Neural cell (in vitro differentiated cells): Measurements from ENCODE around the gene CES2. TPM values are rescaled to one million over a fixed set of nuclear protein-coding genes. Genes with fewer than 3 reads are reported as not detected.

Experiments
- H2AFZ ChIP-seq: fragments of 200-600, 300-800 bp; sonication (generic), shearing (Covaris generic); 2 replicates; pipeline ENCODE4 v1.6.0; 2014; ENCODE audit warnings: low read depth, mild to moderate bottlenecking, antibody characterized with exemption, low read length, moderate library complexity
- H3F3A ChIP-seq: fragments of 200-600 bp; shearing (Covaris generic); 2 replicates; pipeline ENCODE4 v1.6.1; 2016; ENCODE audit warnings: mild to moderate bottlenecking, moderate library complexity, mixed read lengths, antibody characterized with exemption, low read length; ENCODE audit not compliant: insufficient read depth, poor library complexity, severe bottlenecking
- H3K27ac ChIP-seq: fragments of 200-600, 300-800 bp; sonication (generic), shearing (Covaris generic); 2 replicates; pipeline ENCODE4 v1.5.1; 2014; ENCODE audit warnings: mild to moderate bottlenecking, low read length, moderate library complexity
- H3K27me3 ChIP-seq: fragments of 300-800, 200-600 bp; sonication (generic), shearing (Covaris generic); 2 replicates; pipeline ENCODE4 v1.6.0; 2014; ENCODE audit warnings: mild to moderate bottlenecking, low read depth, low read length, moderate library complexity; ENCODE audit not compliant: insufficient read depth
- H3K36me3 ChIP-seq: fragments of 300-800, 200-600 bp; sonication (generic), shearing (Covaris generic); 2 replicates; pipeline ENCODE4 v1.5.1; 2014; ENCODE audit warnings: mild to moderate bottlenecking, antibody characterized with exemption, low read length, moderate library complexity; ENCODE audit not compliant: insufficient read depth
- H3K4me2 ChIP-seq: fragments of 300-800, 200-600 bp; sonication (generic), shearing (Covaris generic); 2 replicates; pipeline ENCODE4 v1.6.0; 2014; ENCODE audit warnings: mild to moderate bottlenecking, low read length
- H3K4me3 ChIP-seq: fragments of 300-800, 200-600 bp; sonication (generic), shearing (Covaris generic); 2 replicates; pipeline ENCODE4 v1.5.1; 2014; ENCODE audit warnings: mild to moderate bottlenecking, low read length, moderate library complexity
- H3K79me2 ChIP-seq: fragments of 200-600 bp; shearing (Covaris generic); replicated peaks from 2 replicates; pipeline ENCODE4 v1.6.0; 2014; ENCODE audit warnings: mild to moderate bottlenecking, low read length, moderate library complexity; ENCODE audit not compliant: insufficient read depth
- H3K9ac ChIP-seq: fragments of 300-800, 200-600 bp; sonication (generic), shearing (Covaris generic); 2 replicates; pipeline ENCODE4 v1.6.1; 2016; ENCODE audit warnings: mild to moderate bottlenecking, low read length, mixed read lengths
- H3K9me2 ChIP-seq: fragments of 200-600 bp; shearing (Covaris generic); 2 replicates; pipeline ENCODE4 v1.6.1; 2016; ENCODE audit warnings: mild to moderate bottlenecking, low read length, mixed read lengths; ENCODE audit not compliant: insufficient read depth
- H3K9me3 ChIP-seq: fragments of 200-600, 300-800 bp; sonication (generic), shearing (Covaris generic); 2 replicates; pipeline ENCODE4 v1.6.1; 2016; ENCODE audit warnings: mild to moderate bottlenecking, mixed run types, low read length, moderate library complexity, mixed read lengths
- H4K20me1 ChIP-seq: fragments of 200-600 bp; shearing (Covaris generic); 2 replicates; pipeline ENCODE4 v1.6.1; 2016; ENCODE audit warnings: mild to moderate bottlenecking, mixed run types; ENCODE audit not compliant: insufficient read depth
- CTCF ChIP-seq: fragments of 450-650 bp; IDR thresholded peaks from 2 replicates; pipeline ENCODE4 v1.5.1; 2014; ENCODE audit warnings: antibody characterized with exemption, mild to moderate bottlenecking, moderate library complexity; ENCODE audit not compliant: poor library complexity, severe bottlenecking
- EP300 ChIP-seq: fragments of 450-650 bp; conservative IDR thresholded peaks from 2 replicates; pipeline ENCODE4 v1.6.1; 2014; ENCODE audit warnings: antibody characterized with exemption, mild to moderate bottlenecking, moderate library complexity; ENCODE audit not compliant: poor library complexity, severe bottlenecking
- EZH2 ChIP-seq: fragments of 200-600, 300-800 bp; shearing (Covaris generic), sonication (generic); IDR thresholded peaks from 2 replicates; pipeline ENCODE4 v1.6.1; 2014; ENCODE audit warnings: antibody characterized with exemption, low read length, borderline replicate concordance, mild to moderate bottlenecking; ENCODE audit not compliant: insufficient read depth, poor library complexity, severe bottlenecking
- MXI1 ChIP-seq: fragments of 450-650 bp; conservative IDR thresholded peaks from 2 replicates; pipeline ENCODE4 v1.6.1; 2014; ENCODE audit warnings: antibody characterized with exemption, mild to moderate bottlenecking; ENCODE audit not compliant: poor library complexity, severe bottlenecking
- POLR2AphosphoS5 ChIP-seq: IDR thresholded peaks from 2 replicates; pipeline ENCODE4 v1.6.1; 2012
- RAD21 ChIP-seq: fragments of 450-650 bp; conservative IDR thresholded peaks from 2 replicates; pipeline ENCODE4 v1.6.1; 2014; ENCODE audit warnings: antibody characterized with exemption, mild to moderate bottlenecking, moderate library complexity
- SMC3 ChIP-seq: fragments of 450-650 bp; conservative IDR thresholded peaks from 2 replicates; pipeline ENCODE4 v1.6.1; 2014; ENCODE audit warnings: antibody characterized with exemption, mild to moderate bottlenecking, moderate library complexity; ENCODE audit not compliant: poor library complexity
- TAF1 ChIP-seq: IDR thresholded peaks from 2 replicates; pipeline ENCODE4 v1.6.1; 2012; ENCODE audit warnings: low read depth
- polyA plus RNA-seq: library from polyadenylated mRNA; depleted of rRNA; stranded (reverse); fragments of >200 nt; gene quantifications from 2 replicates; pipeline ENCODE4 v1.2.3, GENCODE V29; 2014
- TF ChIP-seq, protein P1 (sequence below): IDR thresholded peaks from 2 replicates; pipeline ENCODE4 v1.6.1; 2012; ENCODE audit warnings: borderline replicate concordance

The CES2 gene
- polyA plus RNA-seq, 1 donor from 2014 or later, result 22.9 TPM

DNA sequence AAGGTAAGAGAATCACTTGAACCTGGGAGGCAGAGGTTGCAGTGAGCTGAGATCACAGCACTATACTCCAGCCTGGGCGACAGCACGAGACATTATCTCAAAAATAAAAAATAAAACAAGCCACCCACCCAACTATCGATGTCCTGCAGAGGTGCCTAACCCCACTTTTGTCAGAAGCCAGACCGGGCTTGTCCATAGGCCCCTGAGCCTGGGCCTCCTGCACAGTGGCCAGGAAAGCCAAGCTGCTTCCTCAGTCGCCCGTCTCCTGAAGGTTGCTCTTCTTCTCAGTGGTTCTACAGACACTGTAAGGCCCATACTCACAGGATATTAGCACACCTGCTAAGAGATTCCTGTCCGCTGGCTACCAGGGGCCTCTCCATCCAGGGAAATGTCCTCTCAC lies 11.2 kb downstream of the CES2 start:
- Histone ChIP-seq H3K79me2 (no peaks in the 10 kb centered on the region), H4K20me1 (no peaks in the 10 kb centered on the region), H3K27me3 (peaks cover 36% of the 10 kb centered on the region), H3K9me2 (no peaks in the 10 kb centered on the region), H2AFZ (no peak overlapping the region), H3K4me3 (no peak overlapping the region), H3K4me2 (no peak overlapping the region), H3K9me3 (no peaks in the 10 kb centered on the region), H3K36me3 (no peaks in the 10 kb centered on the region), H3K27ac (no peak overlapping the region), H3F3A (no peaks in the 10 kb centered on the region), H3K9ac (no peak overlapping the region)
- TF ChIP-seq, protein P1, sequence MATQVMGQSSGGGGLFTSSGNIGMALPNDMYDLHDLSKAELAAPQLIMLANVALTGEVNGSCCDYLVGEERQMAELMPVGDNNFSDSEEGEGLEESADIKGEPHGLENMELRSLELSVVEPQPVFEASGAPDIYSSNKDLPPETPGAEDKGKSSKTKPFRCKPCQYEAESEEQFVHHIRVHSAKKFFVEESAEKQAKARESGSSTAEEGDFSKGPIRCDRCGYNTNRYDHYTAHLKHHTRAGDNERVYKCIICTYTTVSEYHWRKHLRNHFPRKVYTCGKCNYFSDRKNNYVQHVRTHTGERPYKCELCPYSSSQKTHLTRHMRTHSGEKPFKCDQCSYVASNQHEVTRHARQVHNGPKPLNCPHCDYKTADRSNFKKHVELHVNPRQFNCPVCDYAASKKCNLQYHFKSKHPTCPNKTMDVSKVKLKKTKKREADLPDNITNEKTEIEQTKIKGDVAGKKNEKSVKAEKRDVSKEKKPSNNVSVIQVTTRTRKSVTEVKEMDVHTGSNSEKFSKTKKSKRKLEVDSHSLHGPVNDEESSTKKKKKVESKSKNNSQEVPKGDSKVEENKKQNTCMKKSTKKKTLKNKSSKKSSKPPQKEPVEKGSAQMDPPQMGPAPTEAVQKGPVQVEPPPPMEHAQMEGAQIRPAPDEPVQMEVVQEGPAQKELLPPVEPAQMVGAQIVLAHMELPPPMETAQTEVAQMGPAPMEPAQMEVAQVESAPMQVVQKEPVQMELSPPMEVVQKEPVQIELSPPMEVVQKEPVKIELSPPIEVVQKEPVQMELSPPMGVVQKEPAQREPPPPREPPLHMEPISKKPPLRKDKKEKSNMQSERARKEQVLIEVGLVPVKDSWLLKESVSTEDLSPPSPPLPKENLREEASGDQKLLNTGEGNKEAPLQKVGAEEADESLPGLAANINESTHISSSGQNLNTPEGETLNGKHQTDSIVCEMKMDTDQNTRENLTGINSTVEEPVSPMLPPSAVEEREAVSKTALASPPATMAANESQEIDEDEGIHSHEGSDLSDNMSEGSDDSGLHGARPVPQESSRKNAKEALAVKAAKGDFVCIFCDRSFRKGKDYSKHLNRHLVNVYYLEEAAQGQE, result no peak
- no peak for TF ChIP-seq POLR2AphosphoS5
- no peak for TF ChIP-seq TAF1
- no peak for TF ChIP-seq CTCF
- TF ChIP-seq RAD21, result no peak
- no peak for TF ChIP-seq MXI1
- TF ChIP-seq SMC3, result no peak
- TF ChIP-seq EZH2, result no peak
- no peak for TF ChIP-seq EP300

DNA sequence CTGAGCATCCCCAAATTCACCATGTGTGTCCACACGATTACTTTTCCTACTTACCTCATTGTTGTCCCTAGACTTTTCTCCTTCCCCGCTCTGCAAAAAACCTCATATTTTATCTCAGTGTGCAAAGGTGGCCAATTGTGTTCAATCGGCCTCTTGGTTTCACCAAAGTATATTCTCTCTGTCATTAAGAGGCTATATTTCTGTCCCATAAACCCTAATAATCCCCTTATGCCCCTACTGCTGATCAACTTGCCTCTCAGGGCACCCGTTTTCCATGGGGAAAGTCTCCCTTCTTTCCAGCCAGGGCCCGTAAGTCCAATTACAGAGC lies 11.6 kb downstream of the CES2 start:
- no peak overlapping the region for H3K9ac ChIP-seq
- H2AFZ ChIP-seq, result no peak overlapping the region
- H3K79me2 ChIP-seq, result no peaks in the 10 kb centered on the region
- no peak overlapping the region for H3K4me3 ChIP-seq
- no peak overlapping the region for H3K27ac ChIP-seq
- no peaks in the 10 kb centered on the region for H3K9me2 ChIP-seq
- H4K20me1 ChIP-seq, result no peaks in the 10 kb centered on the region
- no peaks in the 10 kb centered on the region for H3K9me3 ChIP-seq
- TF ChIP-seq EP300 (no peak), POLR2AphosphoS5 (no peak), RAD21 (no peak), MXI1 (no peak), TAF1 (no peak), EZH2 (no peak), CTCF (no peak), SMC3 (no peak)
- TF ChIP-seq, protein P1, result no peak
- peaks cover 36% of the 10 kb centered on the region for H3K27me3 ChIP-seq
- H3K36me3 ChIP-seq, result no peaks in the 10 kb centered on the region
- no peak overlapping the region for H3K4me2 ChIP-seq
- H3F3A ChIP-seq, result no peaks in the 10 kb centered on the region
